Hepatocyte (in vitro differentiated cells): Measurements from ENCODE around the gene SKOR2. TPM values are rescaled to one million over a fixed set of nuclear protein-coding genes. Genes with fewer than 3 reads are reported as not detected.

ENCODE experiments used
- DNase-seq: peaks from one replicate; pipeline ENCODE4 v3.0.0-alpha.2; 2016; ENCODE audit warnings: low spot score
- H2AFZ ChIP-seq: fragments of 200-600 bp; sonication (generic); 2 replicates; pipeline ENCODE4 v1.6.0; 2016; ENCODE audit warnings: antibody characterized with exemption, mild to moderate bottlenecking
- H3K27ac ChIP-seq: fragments of 200-600 bp; sonication (generic); 2 replicates; pipeline ENCODE4 v1.5.1; 2016; ENCODE audit warnings: mild to moderate bottlenecking
- H3K27me3 ChIP-seq: fragments of 200-600 bp; sonication (generic); 2 replicates; pipeline ENCODE4 v1.6.1; 2016
- H3K36me3 ChIP-seq: fragments of 200-600 bp; sonication (generic); replicated peaks from 2 replicates; pipeline ENCODE4 v1.5.1; 2016; ENCODE audit warnings: low read depth; ENCODE audit not compliant: insufficient read depth
- H3K4me1 ChIP-seq: fragments of 200-600 bp; sonication (generic); 2 replicates; pipeline ENCODE4 v1.5.1; 2016; ENCODE audit warnings: mild to moderate bottlenecking, moderate library complexity; ENCODE audit not compliant: insufficient read depth
- H3K4me2 ChIP-seq: fragments of 200-600 bp; sonication (generic); 2 replicates; pipeline ENCODE4 v1.6.0; 2016
- H3K4me3 ChIP-seq: fragments of 200-600 bp; sonication (generic); 2 replicates; pipeline ENCODE4 v1.5.1; 2016; ENCODE audit warnings: mild to moderate bottlenecking
- H3K79me2 ChIP-seq: fragments of 200-600 bp; sonication (generic); 2 replicates; pipeline ENCODE4 v1.6.0; 2017; ENCODE audit warnings: mild to moderate bottlenecking
- H3K9me2 ChIP-seq: fragments of 200-600 bp; sonication (generic); replicated peaks from 2 replicates; pipeline ENCODE4 v1.6.0; 2017; ENCODE audit warnings: mild to moderate bottlenecking; ENCODE audit not compliant: insufficient read depth
- H3K9me3 ChIP-seq: fragments of 200-600 bp; sonication (generic); 2 replicates; pipeline ENCODE4 v1.5.1; 2016; ENCODE audit warnings: low read depth, mild to moderate bottlenecking
- H4K20me1 ChIP-seq: fragments of 200-600 bp; sonication (generic); 2 replicates; pipeline ENCODE4 v1.6.0; 2016; ENCODE audit warnings: mild to moderate bottlenecking; ENCODE audit not compliant: insufficient read depth, poor library complexity, severe bottlenecking
- CTCF ChIP-seq: fragments of 200-600 bp; sonication (generic); IDR thresholded peaks from 2 replicates; pipeline ENCODE4 v1.5.1; 2016; ENCODE audit warnings: antibody characterized with exemption, mild to moderate bottlenecking; ENCODE audit not compliant: poor library complexity
- EZH2 ChIP-seq: fragments of 200-600 bp; sonication (generic); IDR thresholded peaks from 2 replicates; pipeline ENCODE4 v1.6.1; 2016; ENCODE audit warnings: antibody characterized with exemption, mild to moderate bottlenecking, borderline replicate concordance
- EZH2phosphoT487 ChIP-seq: fragments of 200-600 bp; sonication (generic); IDR thresholded peaks from one replicate; pipeline ENCODE4 v1.6.1; 2018; ENCODE audit warnings: antibody characterized with exemption, mild to moderate bottlenecking, low read depth, moderate library complexity; ENCODE audit not compliant: unreplicated experiment, severe bottlenecking
- WGBS: methylation state at CpG from one replicate; pipeline ENCODE4 v1.1.6; 2016; ENCODE audit warnings: low lambda C conversion rate; ENCODE audit errors: missing lambda C conversion rate; 5-methylcytosine and 5-hydroxymethylcytosine counted together
- polyA plus RNA-seq: library from polyadenylated mRNA; unstranded; fragments of >200 nt; fragmentation: Nextera tagmentation; extraction: Ambion mirVana; gene quantifications from 2 replicates; pipeline ENCODE4 v1.2.1, GENCODE V29; 2016
- total RNA-seq: library from RNA; depleted of rRNA; stranded (reverse); fragments of >200 nt; gene quantifications from 2 replicates; pipeline ENCODE4 v1.2.3, GENCODE V29; 2014

The SKOR2 gene
- total and polyA plus RNA-seq, 2 experiments from 2014 or later: not detected

- TF ChIP-seq CTCF (no peak), EZH2 (peak; percentile 70), EZH2phosphoT487 (no peak)
- Histone ChIP-seq H3K36me3 (no peaks in the 10 kb centered on the region), H4K20me1 (no peaks in the 10 kb centered on the region), H3K27me3 (peaks cover 100% of the 10 kb centered on the region), H3K79me2 (no peaks in the 10 kb centered on the region), H3K9me3 (no peaks in the 10 kb centered on the region), H2AFZ (no peak overlapping the region), H3K9me2 (no peaks in the 10 kb centered on the region), H3K27ac (no peak overlapping the region), H3K4me2 (no peak overlapping the region), H3K4me3 (no peak overlapping the region), H3K4me1 (no peaks in the 10 kb centered on the region)
- 5% methylated on average over 31 of the region's 31 CpGs for WGBS
- DNase-seq: peak; percentile 78
Measured at GRCh38 chr18:47254341-47254939, 3.0 kb upstream of the SKOR2 start.

GRCh38 chr18:47253101-47253654 lies 1.7 kb upstream of the SKOR2 start:
- H3K27me3 ChIP-seq: peaks cover 100% of the 10 kb centered on the region
- WGBS: 19% methylated on average over 11 of the region's 11 CpGs

GRCh38 chr18:47250391-47251046 lies 941 bp downstream of the SKOR2 start:
- no peaks in the 10 kb centered on the region for H3K4me1 ChIP-seq
- H3K27ac ChIP-seq: no peak overlapping the region
- H3K27me3 ChIP-seq: peaks cover 93% of the 10 kb centered on the region
- H3K4me3 ChIP-seq: no peak overlapping the region
- H4K20me1 ChIP-seq: no peaks in the 10 kb centered on the region
- WGBS: 12% methylated on average over 26 of the region's 26 CpGs
- TF ChIP-seq EZH2phosphoT487: peak; percentile 65
- no peak for TF ChIP-seq CTCF
- TF ChIP-seq EZH2: no peak
- no peaks in the 10 kb centered on the region for H3K79me2 ChIP-seq
- H2AFZ ChIP-seq: no peak overlapping the region
- H3K36me3 ChIP-seq: no peaks in the 10 kb centered on the region
- no peak for DNase-seq
- H3K4me2 ChIP-seq: no peak overlapping the region
- H3K9me2 ChIP-seq: no peaks in the 10 kb centered on the region
- no peaks in the 10 kb centered on the region for H3K9me3 ChIP-seq

More at GRCh38 chr18:47253101-47253654, 1.7 kb upstream of the SKOR2 start:
- Histone ChIP-seq H3K36me3 (no peaks in the 10 kb centered on the region), H3K9me2 (no peaks in the 10 kb centered on the region), H2AFZ (no peak overlapping the region), H3K27ac (no peak overlapping the region), H3K4me1 (no peaks in the 10 kb centered on the region), H3K9me3 (no peaks in the 10 kb centered on the region), H3K4me2 (no peak overlapping the region), H4K20me1 (no peaks in the 10 kb centered on the region), H3K79me2 (no peaks in the 10 kb centered on the region), H3K4me3 (no peak overlapping the region)
- no peak for DNase-seq
- no peak for TF ChIP-seq EZH2
- TF ChIP-seq EZH2phosphoT487: no peak
- no peak for TF ChIP-seq CTCF
